GM12891 (cell line): ENCODE data around the gene FUOM.

Experiments
- POLR2A ChIP-seq: IDR thresholded peaks from 2 replicates; pipeline ENCODE4 v1.6.1; 2011; ENCODE audit warnings: low read depth, low read length, control low read depth
- TAF1 ChIP-seq: IDR thresholded peaks from 2 replicates; pipeline ENCODE4 v1.6.1; 2011; ENCODE audit warnings: low read depth, low read length, control low read depth

DNA sequence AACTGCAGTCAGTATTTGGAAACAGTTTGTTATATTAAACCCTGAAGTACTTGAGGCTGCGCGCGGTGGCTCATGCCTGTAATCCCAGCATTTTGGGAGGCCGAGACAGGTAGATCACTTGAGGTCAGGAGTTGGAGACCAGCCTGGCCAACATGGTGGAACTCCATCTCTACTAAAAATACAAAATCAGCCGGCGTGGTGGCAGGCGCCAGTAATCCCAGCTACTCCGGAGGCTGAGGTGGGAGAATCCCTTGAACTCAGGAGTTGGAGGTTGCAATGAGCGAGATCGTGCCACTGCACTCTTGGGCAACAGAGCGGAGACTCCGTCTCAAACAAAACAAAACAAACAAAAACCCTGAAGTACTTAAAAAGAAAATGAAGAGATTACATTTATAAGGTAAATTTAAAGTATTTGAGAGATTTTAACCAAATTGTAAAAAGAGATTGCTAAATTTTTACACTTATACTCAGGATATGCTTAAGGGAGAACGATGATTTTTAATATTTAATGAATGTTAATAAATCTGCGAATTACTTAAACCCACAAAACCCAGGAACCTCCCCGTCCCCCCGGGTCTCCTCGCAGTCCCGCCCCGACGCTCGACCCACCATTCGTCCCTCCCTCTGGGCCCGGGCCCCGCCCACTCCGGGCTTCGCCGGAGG lies 35.7 kb upstream of the FUOM start:
- TF ChIP-seq TAF1 (no peak), POLR2A (no peak)
